Measurements from ENCODE around the gene TDP1. TPM values are rescaled to one million over a fixed set of nuclear protein-coding genes. Genes with fewer than 3 reads are reported as not detected.

The TDP1 gene
- total and polyA plus RNA-seq, 4 donors = 3.3 to 10.6 (median 4.2) TPM

- WGBS = 82% methylated on average over 6 of the region's 6 CpGs
- H3K36me3 ChIP-seq (ENCODE audit: control insufficient read depth in 4 of 4, insufficient read depth in 3 of 4, low read depth in 1 of 4, low read length in 3 of 4) = peaks cover 0 to 2% (median 0%) of the 10 kb centered on the region in 4 donors
- no peaks in the 10 kb centered on the region for H3K4me1 ChIP-seq (ENCODE audit: control insufficient read depth in 4 of 4, insufficient read depth in 4 of 4, low read length in 3 of 4)
- no peaks in the 10 kb centered on the region for H3K27me3 ChIP-seq (ENCODE audit: control insufficient read depth in 4 of 4, insufficient read depth in 4 of 4, low read length in 3 of 4)
- no peak for TF ChIP-seq HNF4A (conservative IDR thresholded peaks at IDR 0.05)
- no peak for TF ChIP-seq MAX (IDR thresholded peaks at IDR 0.05)
- TF ChIP-seq EGR1 (IDR thresholded peaks at IDR 0.05; ENCODE audit: low read depth in 2 of 2) = no peak
- TF ChIP-seq REST (IDR thresholded peaks at IDR 0.05) = no peak
- TF ChIP-seq GABPA (IDR thresholded peaks at IDR 0.05 in 1 of 2, conservative IDR thresholded peaks at IDR 0.05 in 1 of 2) = no peak
- no peak for TF ChIP-seq RXRA (IDR thresholded peaks at IDR 0.05)
- no peak for TF ChIP-seq FOXA1 (IDR thresholded peaks at IDR 0.05)
- no peak for TF ChIP-seq HNF4G (IDR thresholded peaks at IDR 0.05)
- TF ChIP-seq SP1 (IDR thresholded peaks at IDR 0.05) = no peak
- no peak for TF ChIP-seq YY1 (IDR thresholded peaks at IDR 0.05)
- TF ChIP-seq TAF1 (conservative IDR thresholded peaks at IDR 0.05) = no peak
- TF ChIP-seq JUND (IDR thresholded peaks at IDR 0.05) = no peak
- no peak for TF ChIP-seq CTCF (IDR thresholded peaks at IDR 0.05; ENCODE audit: low read depth, low read length, missing input control)
- TF ChIP-seq ATF3 (IDR thresholded peaks at IDR 0.05) = no peak
- no peak for TF ChIP-seq FOXA2 (IDR thresholded peaks at IDR 0.05)
- TF ChIP-seq ZBTB33 (IDR thresholded peaks at IDR 0.05) = no peak
- no peak for TF ChIP-seq RAD21 (IDR thresholded peaks at IDR 0.05)
- TF ChIP-seq NR2F2 (IDR thresholded peaks at IDR 0.05) = no peak
- no peak overlapping the region for H3K27ac ChIP-seq (ENCODE audit: low read depth in 1 of 2, low read length in 2 of 2)
- no peak overlapping the region for H3K9ac ChIP-seq (ENCODE audit: low read depth in 1 of 2, low read length in 2 of 2)
- DNase-seq (ENCODE audit: low spot score) = no peak
- H3K4me3 ChIP-seq (ENCODE audit: low read depth in 1 of 3, low read length in 3 of 3) = no peak overlapping the region
- H3K9me3 ChIP-seq (ENCODE audit: control insufficient read depth in 4 of 4, low read length in 3 of 4) = no peaks in the 10 kb centered on the region
These were observed 22.7 kb upstream of the TDP1 start for GRCh38 chr14:89933002-89933401.
